ENCODE data around the gene LRRC18.

The LRRC18 gene

DNA sequence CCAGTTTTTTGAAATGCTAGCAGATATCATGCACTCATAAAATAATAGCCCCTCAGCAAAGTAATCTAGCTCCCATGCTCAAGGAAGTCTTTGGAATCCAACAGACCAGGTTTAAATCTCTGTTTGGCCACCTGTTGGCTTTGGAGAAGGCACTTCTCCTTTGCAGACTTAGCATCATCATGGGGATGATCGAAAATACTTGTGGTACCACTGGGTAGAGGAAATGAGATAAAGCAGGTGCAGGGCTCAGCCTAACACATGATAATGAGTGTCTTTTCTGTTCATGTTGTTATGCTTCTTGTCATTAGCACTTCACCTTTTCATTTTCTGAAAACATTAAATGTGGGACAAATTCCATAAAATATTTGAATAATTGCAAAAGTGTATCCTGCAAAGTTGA, 67.4 kb downstream of the LRRC18 start:
- no peak for DNase-seq
